Muscle layer of colon (tissue), 2 donors: ENCODE measurements around the gene JAZF1.

Source experiments
- H3K27ac ChIP-seq: one replicate; pipeline ENCODE4 v1.7.0; 2013; ENCODE audit warnings: low read depth, mild to moderate bottlenecking, low read length, moderate library complexity
- H3K27me3 ChIP-seq, 2 donors: one replicate each; pipeline ENCODE4 v1.7.0; 2013; ENCODE audit warnings: low read length in 2 of 2, mild to moderate bottlenecking in 2 of 2; ENCODE audit not compliant: insufficient read depth in 2 of 2, control insufficient read depth in 1 of 2
- H3K36me3 ChIP-seq: one replicate; pipeline ENCODE4 v1.7.0; 2013; ENCODE audit warnings: mild to moderate bottlenecking, low read length; ENCODE audit not compliant: insufficient read depth
- H3K4me1 ChIP-seq: one replicate; pipeline ENCODE4 v1.7.0; 2013; ENCODE audit warnings: mild to moderate bottlenecking, low read length; ENCODE audit not compliant: insufficient read depth
- H3K4me3 ChIP-seq, 2 donors: one replicate each; pipeline ENCODE4 v1.7.0; 2013; ENCODE audit warnings: low read length in 2 of 2, low read depth in 1 of 2, mild to moderate bottlenecking in 1 of 2, moderate library complexity in 1 of 2
- H3K9ac ChIP-seq: one replicate; pipeline ENCODE4 v1.7.0; 2013; ENCODE audit warnings: low read length
- H3K9me3 ChIP-seq: one replicate; pipeline ENCODE4 v1.7.0; 2013; ENCODE audit warnings: mild to moderate bottlenecking, low read length
- donor health status: abdominal sarcoma.
- donor health status: Adenocarcinoma of cecum.

Gene JAZF1

DNA sequence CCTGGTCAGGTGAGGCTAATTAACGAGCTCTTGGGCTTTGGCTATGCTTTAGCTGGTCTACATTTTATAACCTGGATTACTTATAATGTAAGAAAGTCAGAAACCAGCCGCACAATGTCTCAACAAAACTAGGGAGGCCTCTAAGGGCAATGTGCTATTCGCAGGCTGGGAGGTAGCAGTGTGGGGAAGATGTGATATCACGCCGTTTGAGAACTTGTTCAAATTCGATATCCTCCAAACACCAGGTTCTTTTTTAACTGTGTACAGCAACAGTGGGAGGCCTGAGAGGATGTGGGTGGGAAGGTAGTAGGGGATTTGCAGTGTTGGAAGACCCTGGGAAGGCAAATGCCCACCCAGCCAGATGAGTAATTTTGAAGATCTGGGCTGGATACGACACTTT is 184.5 kb downstream of the JAZF1 start:
- no peak overlapping the region for H3K27ac ChIP-seq
- H3K36me3 ChIP-seq: no peaks in the 10 kb centered on the region
- H3K9me3 ChIP-seq: no peaks in the 10 kb centered on the region
- no peak overlapping the region for H3K4me3 ChIP-seq
- peaks cover 70% of the 10 kb centered on the region for H3K4me1 ChIP-seq
- no peaks in the 10 kb centered on the region for H3K27me3 ChIP-seq
- H3K9ac ChIP-seq: no peak overlapping the region

- Histone ChIP-seq H3K27me3 (no peaks in the 10 kb centered on the region), H3K9ac (no peak overlapping the region), H3K4me3 (no peak overlapping the region), H3K4me1 (peaks cover 70% of the 10 kb centered on the region), H3K9me3 (no peaks in the 10 kb centered on the region), H3K36me3 (no peaks in the 10 kb centered on the region), H3K27ac (no peak overlapping the region)
Measured at GRCh38 chr7:27995228-27995627, 185.4 kb downstream of the JAZF1 start.

GRCh38 chr7:27994639-27995038 is 186.0 kb downstream of the JAZF1 start:
- Histone ChIP-seq H3K9ac (no peak overlapping the region), H3K9me3 (no peaks in the 10 kb centered on the region), H3K36me3 (no peaks in the 10 kb centered on the region), H3K27me3 (no peaks in the 10 kb centered on the region), H3K4me3 (no peak overlapping the region), H3K4me1 (peaks cover 70% of the 10 kb centered on the region), H3K27ac (no peak overlapping the region)

DNA sequence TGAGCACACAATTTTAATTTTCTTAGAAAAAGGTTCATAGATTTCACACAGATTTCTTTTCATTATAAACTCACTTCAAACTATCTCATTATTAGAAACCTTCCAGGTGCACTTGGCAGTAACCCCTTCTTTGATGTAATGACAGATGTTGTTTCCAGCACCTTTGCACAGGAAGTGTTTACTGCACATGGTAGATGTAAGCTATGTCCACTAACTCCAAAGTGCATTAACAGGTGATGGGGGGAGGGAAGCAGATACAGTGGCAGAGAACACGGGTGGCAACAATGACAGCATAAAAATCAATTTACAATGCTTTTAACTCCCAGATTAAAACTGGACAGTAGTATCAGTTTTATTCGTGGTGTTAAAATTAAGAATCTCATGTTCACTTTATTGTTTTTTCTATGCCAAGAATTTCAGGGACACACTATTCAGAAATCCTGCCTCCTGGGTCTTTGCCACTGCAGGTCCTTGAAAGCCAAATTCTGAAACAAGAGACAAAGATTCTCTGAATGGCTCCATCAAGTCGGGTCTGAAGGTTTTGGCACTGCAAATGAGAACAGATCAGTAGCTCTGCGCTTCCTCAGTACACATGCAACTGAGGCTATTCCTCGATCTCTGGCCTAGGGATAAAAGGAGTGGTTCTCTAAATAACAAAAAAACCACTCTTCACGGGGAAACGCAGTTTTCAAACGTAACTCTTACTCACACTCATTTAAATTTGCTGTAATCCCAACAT is 187.7 kb downstream of the JAZF1 start:
- Histone ChIP-seq H3K27ac (no peak overlapping the region), H3K9me3 (no peaks in the 10 kb centered on the region), H3K4me1 (peaks cover 55% of the 10 kb centered on the region), H3K36me3 (no peaks in the 10 kb centered on the region), H3K9ac (no peak overlapping the region), H3K27me3 (no peaks in the 10 kb centered on the region), H3K4me3 (no peak overlapping the region)

DNA sequence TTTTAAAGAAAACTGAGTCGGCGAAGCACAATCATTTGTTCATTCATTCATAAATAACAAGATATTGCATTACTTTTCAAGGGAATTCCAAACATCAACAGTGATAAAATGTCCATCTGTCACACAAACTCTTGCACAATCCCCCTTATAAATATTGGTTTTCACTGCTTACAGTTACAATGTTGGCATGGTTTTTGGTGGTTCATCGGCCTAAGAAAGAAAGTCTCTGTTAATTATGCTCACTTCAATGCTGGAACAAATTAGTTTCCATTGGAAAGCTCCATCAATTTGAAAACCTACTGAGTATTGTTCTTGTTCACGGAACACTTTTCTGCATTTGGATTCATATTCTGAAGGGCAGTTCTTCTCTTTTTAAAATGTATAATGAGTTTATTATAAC is 188.5 kb downstream of the JAZF1 start:
- Histone ChIP-seq H3K27ac (no peak overlapping the region), H3K4me3 (no peak overlapping the region), H3K36me3 (no peaks in the 10 kb centered on the region), H3K27me3 (no peaks in the 10 kb centered on the region), H3K9me3 (no peaks in the 10 kb centered on the region), H3K4me1 (peaks cover 47% of the 10 kb centered on the region), H3K9ac (no peak overlapping the region)

DNA sequence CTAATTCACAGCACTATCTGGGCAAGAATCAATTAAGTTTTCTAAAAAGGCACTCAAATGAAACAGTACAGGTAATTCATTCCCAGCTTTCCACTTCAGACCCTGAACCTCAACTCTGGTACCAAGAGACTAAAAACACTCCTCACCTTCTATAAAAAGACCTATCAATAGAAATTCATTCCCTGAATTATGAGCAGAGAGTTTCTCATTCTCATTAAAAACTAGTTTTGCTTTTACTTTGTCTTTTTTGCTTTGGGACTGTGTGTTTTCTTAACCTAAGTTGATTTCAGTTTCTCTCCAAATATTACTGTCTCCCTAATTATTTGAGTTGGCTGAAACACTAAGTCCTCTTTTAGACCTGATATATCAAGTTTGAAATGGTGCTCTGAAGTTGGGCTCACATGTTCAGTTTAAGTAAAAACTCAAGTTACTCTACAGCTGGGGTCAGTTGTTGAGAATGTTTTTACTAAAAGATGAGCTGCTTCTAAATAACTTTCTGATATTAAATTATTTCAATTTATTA is 189.5 kb downstream of the JAZF1 start:
- H3K27ac ChIP-seq: no peak overlapping the region
- H3K36me3 ChIP-seq: no peaks in the 10 kb centered on the region
- H3K9ac ChIP-seq: no peak overlapping the region
- no peak overlapping the region for H3K4me3 ChIP-seq
- peaks cover 37% of the 10 kb centered on the region for H3K4me1 ChIP-seq
- H3K9me3 ChIP-seq: no peaks in the 10 kb centered on the region
- H3K27me3 ChIP-seq: no peaks in the 10 kb centered on the region

DNA sequence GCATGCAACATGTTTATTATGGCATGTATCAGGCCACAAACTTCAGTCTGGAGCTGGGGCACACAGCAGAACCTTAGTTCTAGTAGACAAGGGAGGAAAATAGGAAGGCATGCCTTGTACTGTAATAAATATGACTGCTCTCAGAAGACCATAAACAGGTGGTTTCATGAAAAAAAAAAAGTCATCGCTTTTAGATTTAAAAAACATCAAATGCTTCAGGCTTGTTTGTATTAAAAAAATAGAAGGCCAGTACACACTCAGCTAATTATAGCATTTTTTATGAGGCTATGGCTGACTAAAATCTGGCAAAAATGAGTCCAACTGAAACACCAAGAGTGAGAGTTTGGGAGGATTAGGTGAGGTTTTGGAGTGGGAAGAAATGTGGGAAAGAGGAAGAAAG is 204.1 kb downstream of the JAZF1 start:
- no peaks in the 10 kb centered on the region for H3K27me3 ChIP-seq
- no peak overlapping the region for H3K27ac ChIP-seq
- no peak overlapping the region for H3K9ac ChIP-seq
- no peaks in the 10 kb centered on the region for H3K36me3 ChIP-seq
- H3K9me3 ChIP-seq: peaks cover 4% of the 10 kb centered on the region
- no peaks in the 10 kb centered on the region for H3K4me1 ChIP-seq
- H3K4me3 ChIP-seq: no peak overlapping the region

GRCh38 chr7:27973625-27974024 is 207.0 kb downstream of the JAZF1 start:
- H3K9me3 ChIP-seq: peaks cover 4% of the 10 kb centered on the region
- no peaks in the 10 kb centered on the region for H3K4me1 ChIP-seq
- no peaks in the 10 kb centered on the region for H3K36me3 ChIP-seq
- H3K27me3 ChIP-seq: no peaks in the 10 kb centered on the region
- no peak overlapping the region for H3K4me3 ChIP-seq
- no peak overlapping the region for H3K27ac ChIP-seq
- no peak overlapping the region for H3K9ac ChIP-seq

- Histone ChIP-seq H3K27ac (no peak overlapping the region), H3K4me3 (no peak overlapping the region), H3K36me3 (no peaks in the 10 kb centered on the region), H3K9me3 (no peaks in the 10 kb centered on the region), H3K9ac (no peak overlapping the region), H3K4me1 (no peaks in the 10 kb centered on the region), H3K27me3 (no peaks in the 10 kb centered on the region)
Measured at GRCh38 chr7:27972276-27972675, 208.3 kb downstream of the JAZF1 start.

DNA sequence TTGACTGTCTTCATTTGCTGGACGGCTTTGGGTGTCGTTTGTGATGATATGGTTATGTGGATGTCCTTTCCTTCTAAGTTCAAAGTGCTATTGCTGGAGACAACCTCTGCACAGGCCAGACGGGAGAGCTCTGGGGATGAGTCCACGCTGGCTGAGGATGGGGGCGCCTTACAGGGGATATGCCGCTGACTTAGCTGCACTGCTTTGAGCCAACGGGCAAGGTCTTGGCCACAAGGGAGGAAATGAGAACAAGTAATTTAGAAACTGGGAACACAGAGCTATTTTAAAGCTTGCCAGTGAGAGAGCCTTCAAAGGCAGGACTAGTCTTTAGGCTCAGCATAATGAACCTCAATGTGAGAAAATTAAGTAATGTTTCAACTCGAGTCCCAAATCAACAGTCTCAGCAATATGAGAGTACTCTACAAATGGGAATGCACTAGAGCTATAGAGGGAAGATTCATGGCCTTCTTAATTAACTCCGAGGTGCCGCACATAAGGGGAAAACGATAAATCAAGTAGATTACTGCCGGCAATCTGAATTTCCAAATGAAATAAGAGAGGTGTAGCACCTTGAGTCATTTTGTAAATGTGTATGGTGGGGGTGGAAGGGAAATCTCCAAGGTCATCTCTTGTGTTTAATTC is 209.3 kb downstream of the JAZF1 start:
- Histone ChIP-seq H3K4me1 (peaks cover 6% of the 10 kb centered on the region), H3K27ac (no peak overlapping the region), H3K27me3 (no peaks in the 10 kb centered on the region), H3K36me3 (no peaks in the 10 kb centered on the region), H3K9ac (no peak overlapping the region), H3K9me3 (no peaks in the 10 kb centered on the region), H3K4me3 (no peak overlapping the region)

DNA sequence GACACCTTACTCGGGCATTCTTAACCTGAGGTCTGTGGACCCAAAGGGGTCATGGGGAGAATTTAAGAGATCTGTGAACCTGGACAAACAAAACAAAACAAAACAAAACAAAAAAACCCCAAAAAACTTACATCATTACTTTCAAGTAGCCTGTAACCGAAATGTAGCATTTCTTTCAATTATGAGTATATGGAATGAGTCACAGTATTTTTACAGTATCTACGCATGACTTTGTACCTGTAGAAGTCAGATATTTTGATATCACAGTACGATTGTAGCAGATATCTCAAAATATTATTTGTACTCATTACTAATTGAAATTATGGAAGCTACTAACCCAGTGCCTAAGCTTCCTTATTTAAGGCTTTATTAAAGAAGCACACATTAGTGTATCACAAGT is 210.2 kb downstream of the JAZF1 start:
- Histone ChIP-seq H3K27ac (no peak overlapping the region), H3K9me3 (no peaks in the 10 kb centered on the region), H3K4me1 (peaks cover 16% of the 10 kb centered on the region), H3K36me3 (no peaks in the 10 kb centered on the region), H3K27me3 (no peaks in the 10 kb centered on the region), H3K9ac (no peak overlapping the region), H3K4me3 (no peak overlapping the region)

GRCh38 chr7:27969346-27969745 is 211.2 kb downstream of the JAZF1 start:
- Histone ChIP-seq H3K9me3 (no peaks in the 10 kb centered on the region), H3K36me3 (no peaks in the 10 kb centered on the region), H3K27ac (no peak overlapping the region), H3K27me3 (no peaks in the 10 kb centered on the region), H3K4me3 (no peak overlapping the region), H3K4me1 (peaks cover 20% of the 10 kb centered on the region), H3K9ac (no peak overlapping the region)
